WI38 (cell line): Measurements from ENCODE around the gene KRTAP5-2.
A peak's percentile ranks its signal among the peaks of the same experiment; 100 is the strongest.

Experiments used
- H3K4me3 ChIP-seq: 2 replicates; pipeline ENCODE4 v1.5.1; 2011; ENCODE audit warnings: low read depth, mild to moderate bottlenecking, control low read depth, low read length
- TF ChIP-seq, protein P1 (sequence below): IDR thresholded peaks from 2 replicates; pipeline ENCODE4 v1.5.1; 2012; ENCODE audit warnings: low read depth, mild to moderate bottlenecking, control low read depth, low read length

The KRTAP5-2 gene

DNA sequence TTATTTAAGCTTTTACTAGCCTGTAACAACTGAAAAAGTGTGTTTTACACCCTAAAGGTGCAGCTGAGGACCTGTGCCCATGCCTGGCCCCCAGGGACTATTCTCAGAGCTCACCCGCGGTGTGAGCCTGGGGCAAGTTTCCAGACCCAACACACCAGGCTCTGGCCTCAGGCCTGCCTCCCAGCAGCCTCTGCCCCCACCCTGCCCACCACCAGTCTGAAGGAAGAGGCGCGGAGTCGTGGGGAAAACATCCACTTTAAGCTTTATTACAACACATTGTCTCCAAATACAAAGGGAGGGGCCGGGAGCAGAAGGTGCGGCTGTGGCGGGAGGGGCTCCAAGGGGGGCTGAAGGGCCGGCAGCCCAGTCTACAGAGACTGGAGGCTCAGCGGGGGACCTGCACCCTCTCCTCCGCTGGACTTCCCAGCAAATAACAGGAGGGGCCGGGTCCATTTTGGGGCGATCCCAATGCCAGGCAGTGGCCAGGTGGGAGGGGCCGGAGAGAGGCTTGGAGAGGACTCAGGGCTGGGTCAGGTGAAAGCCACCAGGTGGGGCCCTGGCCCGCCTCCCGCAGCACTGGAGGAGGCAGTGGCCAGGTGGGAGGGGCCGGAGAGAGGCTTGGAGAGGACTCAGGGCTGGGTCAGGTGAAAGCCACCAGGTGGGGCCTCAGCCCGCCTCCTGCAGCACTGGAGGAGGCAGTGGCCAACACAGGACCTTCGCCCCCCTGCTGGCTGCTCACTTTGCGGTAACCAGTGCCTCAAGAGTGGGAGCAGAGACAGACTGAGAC, 44.1 kb downstream of the KRTAP5-2 start:
- TF ChIP-seq, protein P1, sequence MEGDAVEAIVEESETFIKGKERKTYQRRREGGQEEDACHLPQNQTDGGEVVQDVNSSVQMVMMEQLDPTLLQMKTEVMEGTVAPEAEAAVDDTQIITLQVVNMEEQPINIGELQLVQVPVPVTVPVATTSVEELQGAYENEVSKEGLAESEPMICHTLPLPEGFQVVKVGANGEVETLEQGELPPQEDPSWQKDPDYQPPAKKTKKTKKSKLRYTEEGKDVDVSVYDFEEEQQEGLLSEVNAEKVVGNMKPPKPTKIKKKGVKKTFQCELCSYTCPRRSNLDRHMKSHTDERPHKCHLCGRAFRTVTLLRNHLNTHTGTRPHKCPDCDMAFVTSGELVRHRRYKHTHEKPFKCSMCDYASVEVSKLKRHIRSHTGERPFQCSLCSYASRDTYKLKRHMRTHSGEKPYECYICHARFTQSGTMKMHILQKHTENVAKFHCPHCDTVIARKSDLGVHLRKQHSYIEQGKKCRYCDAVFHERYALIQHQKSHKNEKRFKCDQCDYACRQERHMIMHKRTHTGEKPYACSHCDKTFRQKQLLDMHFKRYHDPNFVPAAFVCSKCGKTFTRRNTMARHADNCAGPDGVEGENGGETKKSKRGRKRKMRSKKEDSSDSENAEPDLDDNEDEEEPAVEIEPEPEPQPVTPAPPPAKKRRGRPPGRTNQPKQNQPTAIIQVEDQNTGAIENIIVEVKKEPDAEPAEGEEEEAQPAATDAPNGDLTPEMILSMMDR = no peak

DNA sequence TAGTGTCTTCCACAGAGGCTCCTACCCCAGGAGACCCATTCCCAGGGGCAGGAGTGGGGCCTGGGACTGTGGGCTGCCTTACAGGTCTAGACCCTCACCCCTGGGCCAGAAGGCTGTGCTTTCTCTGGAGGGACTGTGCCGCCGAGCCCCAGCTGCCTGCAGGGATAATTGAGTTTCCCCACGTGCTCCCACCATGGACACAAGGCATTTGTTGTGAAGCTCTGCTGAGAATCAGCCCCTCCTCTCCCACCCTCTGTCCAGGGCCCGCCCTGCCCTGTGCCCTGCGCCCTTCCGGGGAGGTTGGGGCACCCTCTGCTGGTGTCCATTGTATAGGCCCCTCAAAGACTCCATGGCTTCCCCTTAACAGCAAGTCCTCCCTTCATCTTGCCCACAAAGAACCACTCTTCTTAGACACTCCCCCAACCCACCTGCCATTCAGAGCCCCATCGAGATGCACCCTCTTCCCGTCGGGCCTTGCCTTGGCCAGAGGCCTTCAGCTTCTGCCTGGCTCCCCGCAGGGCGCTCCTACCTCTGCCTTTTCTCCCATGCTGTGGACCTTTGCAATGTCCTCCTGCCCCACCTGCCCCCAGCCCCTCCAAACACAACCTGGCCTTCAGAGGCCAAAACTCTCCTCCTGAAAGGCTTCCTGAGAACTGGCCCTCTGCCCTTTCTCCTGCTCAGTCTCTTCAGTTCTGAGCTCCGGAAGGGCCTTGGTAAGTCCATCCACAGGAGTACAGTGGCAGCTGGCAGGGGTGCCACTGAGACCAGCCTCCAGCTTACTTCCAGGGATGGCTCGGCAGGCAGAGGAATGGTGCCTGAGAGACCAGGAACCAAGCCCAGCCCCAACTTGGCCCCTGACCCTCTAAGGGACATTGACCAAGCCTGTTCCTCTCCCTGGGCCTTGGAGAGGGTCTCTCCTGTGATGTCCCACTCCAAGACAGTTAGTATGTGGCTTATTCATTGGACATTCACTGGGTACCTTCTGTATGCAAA, 48.5 kb downstream of the KRTAP5-2 start:
- no peak overlapping the region for H3K4me3 ChIP-seq
- TF ChIP-seq, protein P1 = no peak

More for the DNA sequence above, 44.1 kb downstream of the KRTAP5-2 start:
- no peak overlapping the region for H3K4me3 ChIP-seq

DNA sequence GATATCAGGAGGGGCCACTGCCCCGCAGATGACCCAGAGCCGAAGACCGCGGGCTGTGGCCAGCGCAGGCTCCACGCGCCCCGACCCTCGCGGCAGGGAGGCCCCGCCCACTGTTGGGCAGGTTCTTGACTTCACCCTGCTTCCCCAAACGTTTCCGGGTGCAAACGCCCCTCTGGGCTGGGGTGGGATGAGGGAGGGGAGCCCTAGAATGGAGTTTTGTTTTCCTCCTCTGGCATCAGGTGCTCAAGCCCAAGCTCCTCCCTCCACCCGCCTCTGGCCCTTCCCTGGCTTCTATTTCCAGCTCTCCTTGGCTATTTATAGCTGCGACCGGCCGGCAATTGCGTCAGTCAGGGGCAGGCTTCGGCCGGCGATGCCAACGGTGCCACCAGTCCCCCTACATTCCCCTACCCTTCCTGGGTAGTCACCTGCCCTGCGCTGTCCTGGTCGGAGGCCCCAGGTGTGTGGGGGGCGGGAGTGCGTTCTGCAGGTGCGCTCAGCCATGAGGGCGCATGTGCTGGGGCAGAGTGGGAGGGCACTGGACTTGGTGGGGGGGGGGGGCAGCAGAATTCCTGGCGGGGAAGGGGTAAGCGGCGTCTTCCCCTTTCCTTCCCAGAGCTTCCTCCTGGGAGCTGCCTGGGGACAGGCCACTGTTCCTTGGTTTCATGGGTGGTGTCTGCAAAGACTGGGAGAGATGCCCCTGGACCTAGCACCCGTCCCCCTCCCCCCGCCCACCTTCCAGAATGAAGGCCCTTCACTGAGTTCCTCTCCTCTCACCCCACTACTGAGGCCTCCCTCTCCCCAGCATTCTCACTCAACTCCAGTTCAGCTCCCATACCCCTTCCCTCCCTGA, 49.6 kb downstream of the KRTAP5-2 start:
- H3K4me3 ChIP-seq = 0 out of 2 replicates have a peak overlapping the region, but pooled peaks have one; percentile 10
- TF ChIP-seq, protein P1 = no peak

DNA sequence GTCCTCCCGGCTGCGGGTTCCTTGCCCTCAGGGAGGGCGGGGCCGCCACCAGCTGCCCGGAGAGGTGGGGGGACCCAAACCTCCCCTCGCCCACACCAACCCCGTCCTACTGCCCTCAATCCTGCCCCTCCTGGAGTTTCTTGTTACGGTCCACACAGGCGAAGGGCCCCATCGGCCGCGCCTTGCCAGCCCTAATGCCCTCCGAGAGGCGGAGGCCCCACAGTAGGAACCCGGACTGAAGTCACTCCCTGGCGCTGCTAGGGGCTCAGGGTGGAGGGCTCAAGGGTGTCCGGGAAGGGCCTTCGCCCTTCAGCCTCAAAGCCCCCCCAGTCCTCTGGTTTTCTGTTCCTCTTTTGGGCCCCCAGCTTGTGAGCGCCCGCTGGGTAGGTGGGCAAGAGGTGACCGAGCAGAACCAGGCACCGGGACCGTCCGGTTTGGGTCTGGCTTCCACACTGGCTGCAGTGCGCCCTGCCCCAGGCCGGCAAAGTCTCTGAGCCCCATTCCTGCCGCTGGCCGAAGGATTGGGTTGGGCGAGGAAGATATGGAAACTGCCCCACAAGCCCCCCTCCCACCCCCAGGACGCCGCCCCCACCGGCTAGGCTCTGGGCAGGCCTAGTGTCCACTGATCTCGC, 50.5 kb downstream of the KRTAP5-2 start:
- no peak overlapping the region for H3K4me3 ChIP-seq
- TF ChIP-seq, protein P1 = no peak
